Activated T-helper 1 cell treated with anti-CD3 and anti-CD28 coated beads, Interleukin-2, amount 50 U/mL, for 16 hours (primary cell): ENCODE measurements around the gene PRSS21.

ENCODE experiments used
- DNase-seq, 2 donors: peaks; one replicate each; pipeline ENCODE4 v3.0.0-alpha.2; 2020; ENCODE audit warnings: low read depth in 1 of 2, low spot score in 1 of 2

PRSS21 gene

GRCh38 chr16:2816751-2817339 lies at the start of gene PRSS21:
PRSS21 (plus strand) TSS chr16:2817237; CDS start chr16:2817269, 32 bp downstream.
- DNase-seq: peak in 1 of 2 donors; percentile 30

GRCh38 chr16:2767891-2768290 lies 49.1 kb upstream of the PRSS21 start:
- no peak for DNase-seq

GRCh38 chr16:2768403-2769089 lies 48.5 kb upstream of the PRSS21 start:
- DNase-seq: no peak

GRCh38 chr16:2769100-2769529 lies 47.9 kb upstream of the PRSS21 start:
- DNase-seq: no peak

- no peak for DNase-seq
Measured at GRCh38 chr16:2769675-2770056, 47.4 kb upstream of the PRSS21 start.

GRCh38 chr16:2770057-2770951 lies 46.7 kb upstream of the PRSS21 start:
- no peak for DNase-seq

- no peak for DNase-seq
Measured at GRCh38 chr16:2771496-2772402, 45.3 kb upstream of the PRSS21 start.

GRCh38 chr16:2773188-2773968 lies 43.7 kb upstream of the PRSS21 start:
- no peak for DNase-seq

- no peak for DNase-seq
Measured at GRCh38 chr16:2774161-2774891, 42.7 kb upstream of the PRSS21 start.

- no peak for DNase-seq
Measured at GRCh38 chr16:2775131-2775716, 41.8 kb upstream of the PRSS21 start.

GRCh38 chr16:2775765-2776499 lies 41.1 kb upstream of the PRSS21 start:
- DNase-seq: no peak

- DNase-seq: peak in 1 of 2 donors; percentile 24
Measured at GRCh38 chr16:2776500-2777139, 40.4 kb upstream of the PRSS21 start.

- peak; percentile 82 to 87 for DNase-seq
Measured at GRCh38 chr16:2777231-2777902, 39.7 kb upstream of the PRSS21 start, which contains the start of gene ELOB. ELOB (minus strand) TSS chr16:2777280; CDS start chr16:2777239, 41 bp downstream.

- peak in 1 of 2 donors; percentile 25 for DNase-seq
Measured at GRCh38 chr16:2777903-2778629, 39.0 kb upstream of the PRSS21 start.

- no peak for DNase-seq
Measured at GRCh38 chr16:2778630-2778958, 38.4 kb upstream of the PRSS21 start.

- no peak for DNase-seq
Measured at GRCh38 chr16:2779151-2779920, 37.7 kb upstream of the PRSS21 start.
